ENCODE data around the gene CDNF.
"Not testable (repeated sequence)": the region's sequence is repeated elsewhere in the genome, so short reads cannot be mapped to it uniquely, and the experiment has no call there.

Gene CDNF

DNA sequence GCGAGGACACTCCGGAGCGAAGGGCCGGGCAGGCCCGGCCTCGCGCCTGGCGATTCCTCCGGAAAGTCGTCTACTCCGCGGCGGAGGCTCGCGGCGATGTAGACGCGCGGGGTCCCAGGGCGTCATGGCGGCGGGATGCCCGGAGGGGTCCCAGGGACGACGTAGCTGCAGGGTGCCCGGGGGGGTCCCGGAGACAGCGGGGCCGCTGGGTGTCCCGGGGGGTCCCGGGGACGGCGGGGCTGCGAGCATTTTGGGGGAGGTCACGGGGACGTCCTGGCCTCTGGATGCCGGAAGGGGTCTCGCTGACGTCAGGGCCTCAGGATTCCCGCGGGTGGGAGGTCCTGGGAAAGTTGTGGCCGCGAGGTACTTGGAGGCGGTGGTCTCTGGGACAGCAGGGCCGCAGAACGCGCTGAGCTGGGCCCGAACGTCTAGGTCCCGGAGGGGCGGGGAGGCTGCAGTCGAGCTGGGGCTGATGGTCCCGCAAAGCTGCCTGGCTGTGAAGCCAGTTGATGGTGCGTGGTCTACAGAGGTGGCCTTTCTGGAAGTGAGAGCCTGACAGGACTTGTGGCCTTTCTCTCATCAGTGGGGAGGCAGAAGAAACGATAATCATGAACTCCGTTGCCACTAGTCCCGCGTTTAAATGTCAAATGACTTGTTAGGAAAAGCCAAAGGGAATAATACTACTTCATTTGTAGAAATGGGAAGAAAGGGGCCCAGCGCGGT is 906 bp upstream of the CDNF start:
- DNase-seq (ENCODE audit: low read depth): no peak

DNA sequence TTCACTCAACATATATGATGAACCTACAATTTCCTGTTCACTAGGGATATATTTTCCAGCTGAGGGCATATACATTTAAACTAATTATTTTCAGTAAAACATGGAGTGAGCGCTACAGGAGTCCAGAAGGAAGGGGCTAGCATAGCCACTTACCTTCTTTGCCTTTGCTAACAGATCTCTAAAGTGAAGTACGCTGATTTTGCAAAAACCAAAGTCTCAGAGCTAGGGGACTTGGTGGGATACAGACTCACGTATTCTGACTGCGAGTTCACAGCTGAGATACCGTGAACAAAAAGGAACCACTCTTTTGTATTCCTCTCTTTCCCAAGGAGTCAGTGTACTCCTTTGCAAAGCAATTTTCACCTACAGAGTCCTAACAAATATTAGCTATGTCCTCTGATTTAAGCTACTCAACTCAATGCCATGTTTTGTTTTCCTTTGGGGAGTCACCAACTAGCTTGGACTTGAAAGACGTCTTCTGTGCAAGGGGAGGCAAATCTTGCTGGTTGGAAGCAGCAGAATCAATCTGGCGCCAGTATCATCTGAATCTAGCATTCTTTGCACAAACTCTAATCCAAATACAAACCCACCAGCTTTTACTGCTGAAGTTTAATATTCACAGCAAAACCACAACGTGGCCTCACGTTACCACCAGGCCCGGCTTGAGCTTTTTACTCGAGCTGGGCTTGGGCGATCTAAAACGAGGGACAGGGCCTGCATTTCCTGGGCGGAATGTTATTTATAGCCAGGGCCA is 657 bp downstream of the CDNF start:
- no peak for DNase-seq (ENCODE audit: low read depth)

DNA sequence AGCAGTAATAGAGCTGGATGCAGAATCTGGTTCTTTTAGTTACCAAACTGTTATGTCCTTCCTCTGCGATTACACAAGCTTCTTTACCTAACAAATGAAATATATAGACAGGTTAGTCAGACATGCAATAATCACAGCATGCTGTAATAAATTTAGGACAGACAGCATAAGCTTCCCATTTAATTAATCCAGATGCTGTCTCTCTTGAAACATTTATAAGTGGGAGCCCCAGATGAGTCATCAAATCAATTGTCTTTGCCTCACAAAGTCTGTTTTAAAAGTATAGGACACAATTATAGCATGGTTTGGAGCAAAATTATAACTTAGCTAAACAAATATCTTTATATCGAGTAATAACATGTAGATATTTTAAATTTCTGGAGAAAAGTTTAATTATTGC is 1.6 kb downstream of the CDNF start:
- DNase-seq (ENCODE audit: low read depth): no peak

DNA sequence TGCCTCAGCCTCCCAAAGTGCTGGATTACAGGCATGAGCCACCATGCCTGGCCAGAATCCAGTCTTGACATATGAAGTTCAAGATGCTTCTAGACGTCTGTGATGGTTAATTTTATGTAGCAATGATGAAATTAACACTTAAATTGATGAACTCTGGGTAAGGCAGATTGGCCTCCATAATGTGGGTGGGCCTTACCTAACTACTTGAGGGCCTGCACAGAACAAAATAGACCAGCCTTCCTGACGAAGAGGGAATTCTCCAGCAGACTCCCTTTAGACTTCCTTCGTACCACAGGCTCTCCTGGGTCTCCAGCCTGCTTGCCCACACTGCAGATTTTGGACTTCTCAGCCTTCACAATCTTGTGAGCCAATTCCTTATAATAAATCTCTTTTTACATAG is 4.7 kb downstream of the CDNF start:
- no peak for DNase-seq (ENCODE audit: low read depth)

DNA sequence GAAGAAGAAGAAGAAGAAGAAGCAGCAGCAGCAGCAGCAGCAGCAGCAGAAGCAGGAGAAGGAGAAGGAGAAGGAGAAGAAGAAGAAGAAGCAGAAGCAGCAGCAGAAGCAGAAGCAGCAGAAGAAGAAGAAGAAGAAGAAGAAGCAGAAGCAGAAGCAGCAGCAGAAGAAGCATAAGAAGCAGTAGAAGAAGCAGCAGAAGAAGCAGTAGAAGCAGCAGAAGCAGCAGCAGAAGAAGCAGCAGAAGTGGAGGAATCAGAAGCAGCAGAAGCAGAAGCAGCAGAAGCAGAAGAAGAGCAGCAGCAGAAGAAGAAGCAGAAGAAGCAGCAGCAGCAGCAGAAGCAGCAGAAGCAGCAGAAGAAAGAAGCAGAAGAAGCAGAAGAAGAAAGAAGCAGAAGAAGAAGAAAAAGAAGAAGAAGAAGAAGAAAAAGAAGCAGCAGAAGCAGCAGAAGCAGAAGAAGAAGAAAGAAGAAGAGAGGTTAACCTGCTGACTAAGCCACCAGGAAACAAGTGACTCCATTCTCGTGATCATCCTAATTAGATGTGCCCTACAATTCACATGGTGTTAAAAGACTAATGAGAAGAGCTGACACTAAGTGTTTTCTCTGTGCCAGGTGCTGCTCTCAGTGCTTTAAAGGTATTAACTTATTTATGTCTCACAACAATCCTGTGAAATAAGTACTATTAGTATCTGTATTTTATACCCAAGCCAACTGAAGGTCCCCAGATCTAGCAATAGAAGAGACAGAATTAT is 11.6 kb downstream of the CDNF start:
- DNase-seq (ENCODE audit: low read depth): no peak

DNA sequence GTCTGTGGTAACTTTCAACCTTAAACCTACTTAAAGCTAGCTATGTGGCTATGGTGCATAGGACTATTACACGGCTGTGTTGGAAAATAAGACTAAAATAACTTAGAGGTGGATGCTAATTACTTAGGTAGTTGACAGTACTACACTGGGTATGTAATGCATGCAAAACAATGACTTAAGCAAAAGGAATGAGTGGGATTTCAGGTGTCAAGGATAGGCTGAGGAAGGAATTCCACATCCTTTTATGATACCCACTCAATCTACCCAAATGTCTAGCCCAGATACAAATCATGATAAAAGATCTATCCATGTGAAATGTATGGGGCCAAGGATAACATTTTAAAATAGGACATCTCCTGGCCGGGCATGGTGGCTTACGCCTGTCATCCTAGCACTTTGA is 13.9 kb downstream of the CDNF start:
- no peak for DNase-seq (ENCODE audit: low read depth)

DNA sequence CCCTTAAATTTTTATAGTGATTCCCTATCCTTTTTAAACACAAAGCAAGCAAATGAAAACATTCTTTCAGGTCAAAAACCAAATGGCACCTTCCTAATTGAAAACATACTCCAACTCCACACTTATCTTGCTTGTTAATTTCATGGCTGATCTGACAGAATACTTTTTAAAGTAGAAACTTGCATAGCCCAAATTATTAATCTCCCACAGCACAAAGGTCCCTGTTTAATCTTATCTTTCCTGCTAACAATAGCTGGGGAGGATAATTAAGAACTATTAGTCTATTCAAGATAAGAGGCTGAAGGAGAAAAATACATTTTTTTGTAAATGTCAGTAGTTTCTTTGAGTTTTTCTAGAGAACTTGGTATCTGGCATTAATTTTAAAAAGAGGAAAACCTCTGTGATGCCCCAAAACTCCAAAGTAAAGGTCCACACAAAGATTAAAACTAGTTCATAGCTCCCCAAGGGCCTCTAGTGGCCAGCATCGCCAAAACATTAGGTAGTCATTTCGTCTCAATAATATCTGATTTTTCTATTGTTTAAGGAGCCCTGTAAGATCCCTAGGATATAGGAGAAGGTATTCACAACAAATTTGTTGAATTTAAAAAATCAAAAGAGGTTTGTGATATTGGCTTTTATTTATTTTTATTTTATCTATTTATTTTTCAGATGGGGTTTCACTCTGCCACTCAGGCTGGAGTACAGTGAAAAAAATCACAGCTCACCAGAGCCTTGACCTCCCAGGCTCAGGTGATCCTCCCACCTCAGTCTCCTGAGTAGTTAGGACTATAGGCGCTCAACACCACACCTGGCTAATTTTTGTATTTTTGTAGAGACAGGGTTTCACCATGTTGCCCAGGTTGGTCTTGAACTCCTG is 14.7 kb downstream of the CDNF start:
- no peak for DNase-seq (ENCODE audit: low read depth)

DNA sequence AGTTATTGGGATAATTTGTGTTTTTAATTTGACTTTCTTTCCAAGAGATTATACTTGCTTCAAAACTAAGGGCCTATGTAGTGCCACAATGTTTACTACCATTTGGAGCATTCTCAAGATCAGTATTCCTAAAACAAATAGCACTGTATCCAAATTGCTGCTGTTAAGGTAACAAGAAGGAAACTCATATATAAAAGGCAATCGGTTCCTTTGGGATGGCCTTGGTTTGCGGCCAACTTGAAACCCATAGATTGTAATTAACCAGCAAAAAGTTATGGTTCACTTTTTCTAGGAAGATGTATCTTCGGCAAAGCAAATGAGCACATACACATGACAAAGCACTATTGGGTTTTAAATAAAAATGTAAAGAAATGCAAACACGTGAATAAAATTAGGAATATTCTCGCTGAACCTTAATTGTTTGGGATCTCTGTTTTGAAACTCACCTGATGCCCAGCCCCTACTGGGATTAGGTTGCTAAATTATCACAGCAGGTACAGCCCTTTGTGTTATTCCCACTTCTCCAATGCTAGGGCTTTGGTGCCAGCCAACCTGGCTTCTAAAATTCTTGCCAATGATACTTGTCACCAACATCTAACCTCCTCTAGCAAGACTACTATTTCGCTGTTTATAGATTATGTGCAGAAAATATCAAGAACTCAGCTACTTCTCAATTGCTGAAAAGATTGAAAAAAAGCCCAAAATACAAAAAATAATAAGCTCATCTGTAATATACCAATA is 16.0 kb downstream of the CDNF start:
- no peak for DNase-seq (ENCODE audit: low read depth)

DNA sequence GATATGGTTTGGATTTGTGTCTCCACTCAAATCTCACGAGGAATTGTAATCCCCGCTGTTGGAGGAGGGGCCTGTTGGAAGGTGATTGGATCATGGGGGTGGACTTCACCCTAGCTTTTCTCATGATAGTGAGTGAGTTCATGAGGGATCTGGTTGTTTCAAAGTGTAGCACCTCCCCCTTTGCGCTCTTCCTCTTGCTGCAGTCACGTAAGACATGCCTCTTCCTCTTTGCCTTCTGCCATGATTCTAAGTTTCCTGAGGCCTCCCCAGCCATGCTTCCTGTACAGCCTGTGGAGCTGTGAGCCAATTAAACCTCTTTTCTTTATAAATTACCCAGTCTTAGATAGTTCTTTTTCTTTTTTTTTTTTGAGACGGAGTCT is 17.1 kb downstream of the CDNF start:
- DNase-seq (ENCODE audit: low read depth): no peak

DNA sequence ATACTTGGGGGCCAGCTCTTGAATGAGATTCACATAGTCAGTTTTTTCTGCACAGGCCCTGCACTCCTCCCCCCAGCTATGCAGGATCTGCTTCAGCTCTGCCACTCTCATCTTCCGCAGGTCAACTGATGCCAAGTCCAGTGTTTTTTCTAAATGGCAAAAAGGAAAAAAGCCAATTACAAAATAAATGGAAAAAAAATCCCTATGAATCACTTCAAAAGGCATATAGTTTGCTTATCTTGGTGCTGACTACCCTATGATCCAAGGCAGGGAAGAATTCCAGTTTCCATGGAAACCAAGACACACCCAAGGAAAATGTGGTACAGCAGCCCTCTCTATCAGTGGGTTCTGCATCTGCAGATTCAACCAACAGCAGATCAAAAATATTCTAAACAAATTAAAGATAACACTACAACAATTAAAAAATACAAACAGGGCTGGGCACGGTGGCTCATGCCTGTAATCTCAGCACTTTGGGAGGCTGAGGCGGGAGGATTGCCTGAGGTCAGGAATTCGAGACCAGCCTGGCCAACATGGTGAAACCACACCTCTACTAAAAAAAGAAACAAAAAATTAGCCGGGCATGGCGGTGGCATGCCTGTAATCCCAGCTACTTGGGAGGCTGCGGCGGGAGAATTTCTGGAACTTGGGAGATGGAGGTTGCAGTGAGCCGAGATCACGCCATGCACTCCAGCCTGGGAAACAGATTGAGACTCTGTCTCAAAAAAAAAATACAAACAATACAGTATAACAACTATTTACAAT is 17.6 kb downstream of the CDNF start:
- DNase-seq (ENCODE audit: low read depth): peak; percentile 67

DNA sequence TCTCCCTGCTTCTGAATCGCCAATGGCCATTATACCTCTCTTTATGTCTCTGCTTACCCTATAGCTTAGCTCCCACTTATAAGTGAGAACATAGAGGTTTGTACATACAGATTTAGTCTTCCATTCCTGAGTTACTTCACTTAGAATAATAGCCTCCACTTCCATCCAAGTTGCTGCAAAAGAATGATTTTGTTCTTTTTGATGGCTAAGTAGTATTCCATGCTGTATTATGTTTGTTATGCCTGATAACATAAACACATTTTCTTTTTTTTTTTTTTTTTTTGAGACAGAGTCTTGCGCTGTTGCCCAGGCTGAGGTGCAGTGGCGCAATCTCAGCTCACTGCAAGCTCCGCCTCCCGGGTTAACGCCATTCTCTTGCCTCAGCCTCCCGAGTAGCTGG is 21.1 kb downstream of the CDNF start:
- not testable (repeated sequence) for DNase-seq (ENCODE audit: low read depth)

DNA sequence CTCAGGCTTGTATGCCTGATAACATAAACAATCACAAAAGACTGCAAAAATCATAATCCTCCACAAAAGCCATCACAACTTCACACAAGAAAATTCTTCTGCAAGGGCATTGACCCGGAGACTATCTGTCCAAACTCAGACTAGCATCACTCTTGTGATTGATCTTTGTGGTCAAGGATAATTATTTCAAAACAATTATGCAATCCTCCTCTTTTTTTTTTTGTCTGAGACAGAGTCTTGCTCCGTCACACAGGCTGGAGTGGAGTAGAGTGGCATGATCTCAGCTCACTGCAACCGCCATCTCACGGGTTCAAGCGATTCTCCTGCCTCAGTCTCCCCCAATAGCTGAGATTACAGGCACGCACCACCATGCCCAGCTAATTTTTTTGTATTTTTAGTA is 22.2 kb downstream of the CDNF start:
- no peak for DNase-seq (ENCODE audit: low read depth)

DNA sequence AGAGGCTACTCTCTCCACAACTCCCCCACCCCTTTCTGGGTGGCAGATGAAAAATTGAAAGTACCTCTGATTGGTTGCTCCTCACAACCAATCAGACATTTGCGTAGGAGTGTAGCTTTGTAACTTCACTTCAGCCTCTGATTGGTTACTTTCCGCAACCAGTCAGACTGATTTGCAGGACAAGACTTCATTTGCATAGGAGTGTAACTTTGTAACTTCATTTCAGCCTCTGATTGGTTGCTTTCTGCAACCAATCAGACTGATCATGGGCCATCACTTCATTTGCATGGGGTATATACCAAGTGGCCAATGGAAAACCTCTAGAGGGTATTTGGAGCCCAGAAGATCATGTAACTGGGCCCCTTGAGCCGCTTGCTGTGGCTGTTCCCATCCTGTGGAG is 25.6 kb downstream of the CDNF start:
- DNase-seq (ENCODE audit: low read depth): no peak

DNA sequence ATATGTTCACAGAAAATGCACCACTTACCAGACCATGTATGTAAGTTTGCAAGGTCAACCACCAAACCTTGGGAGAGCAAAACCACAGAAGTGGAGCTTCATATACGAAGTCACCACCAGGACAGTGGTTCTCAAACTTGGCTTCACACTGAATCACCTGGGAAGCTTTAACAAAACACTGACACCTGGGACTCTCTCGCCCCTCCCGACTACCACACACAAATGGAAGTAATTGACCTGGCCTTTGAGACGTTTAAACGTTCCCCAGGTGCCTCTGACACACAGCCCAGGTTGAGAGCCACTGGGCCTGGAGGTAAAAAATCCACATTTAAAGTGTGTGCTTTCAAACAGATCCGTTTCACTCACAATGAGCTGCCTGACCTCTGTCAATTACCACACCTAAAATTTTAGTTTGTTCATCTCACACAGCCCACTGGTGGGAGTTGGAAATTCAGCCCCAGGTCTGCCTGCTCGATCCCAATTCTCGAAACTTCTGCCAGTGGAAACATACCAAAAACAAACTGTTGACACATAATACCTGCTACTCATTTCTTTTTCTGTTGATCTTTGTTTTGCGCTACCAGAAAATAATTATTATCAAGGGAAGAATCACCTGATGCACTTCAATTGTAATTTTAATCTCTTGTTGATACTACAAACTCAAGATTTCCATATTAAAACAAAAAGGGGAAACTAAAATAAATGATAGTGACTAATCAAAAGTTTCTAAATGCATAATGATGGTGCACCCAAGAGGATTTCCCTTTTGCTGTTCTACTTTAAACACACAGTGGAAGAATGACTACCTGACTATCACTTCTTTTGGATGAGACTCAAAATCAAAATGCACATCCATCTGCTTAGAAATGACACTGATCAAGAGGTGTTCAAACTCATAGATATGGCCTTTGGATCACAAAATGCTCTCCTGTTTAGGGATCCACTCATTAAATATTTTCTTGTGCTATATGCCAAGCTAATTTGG is 26.6 kb downstream of the CDNF start:
- no peak for DNase-seq (ENCODE audit: low read depth)

DNA sequence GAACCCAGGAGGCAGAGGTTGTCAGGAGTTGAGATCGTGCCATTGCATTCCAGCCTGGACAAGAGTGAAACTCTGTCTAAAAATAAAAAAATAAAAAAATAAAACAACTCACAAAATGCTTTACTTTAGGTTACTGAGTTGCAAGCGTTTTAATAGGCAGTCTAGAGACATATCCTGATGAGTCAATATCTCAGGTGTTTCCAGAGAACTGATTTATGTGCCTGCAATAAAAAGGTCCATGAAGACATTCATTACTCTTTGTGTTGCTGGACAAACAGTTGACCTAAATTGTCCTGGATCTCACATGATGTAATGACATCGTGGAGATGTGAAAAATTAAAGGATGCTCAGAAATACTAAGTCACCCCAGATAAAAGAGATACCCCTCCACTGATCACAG is 31.5 kb downstream of the CDNF start:
- DNase-seq (ENCODE audit: low read depth): no peak

DNA sequence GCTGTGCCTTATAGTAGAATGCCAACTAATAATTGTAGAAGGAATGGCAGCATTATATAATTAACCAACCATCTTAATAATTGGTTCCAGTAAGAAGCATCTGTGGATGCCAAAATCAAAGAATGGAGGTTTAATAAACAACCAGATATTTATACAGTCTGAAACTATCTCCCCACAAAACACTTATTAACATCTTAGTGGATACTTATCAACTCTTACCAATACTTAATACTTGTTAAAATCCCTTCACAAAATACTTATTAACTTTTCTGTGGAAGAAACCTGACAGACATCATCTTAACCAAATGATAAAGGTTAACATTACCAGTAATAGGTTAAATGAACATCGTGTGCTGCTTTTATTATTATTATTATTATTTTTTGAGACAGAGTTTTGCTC is 34.0 kb downstream of the CDNF start:
- DNase-seq (ENCODE audit: low read depth): no peak

DNA sequence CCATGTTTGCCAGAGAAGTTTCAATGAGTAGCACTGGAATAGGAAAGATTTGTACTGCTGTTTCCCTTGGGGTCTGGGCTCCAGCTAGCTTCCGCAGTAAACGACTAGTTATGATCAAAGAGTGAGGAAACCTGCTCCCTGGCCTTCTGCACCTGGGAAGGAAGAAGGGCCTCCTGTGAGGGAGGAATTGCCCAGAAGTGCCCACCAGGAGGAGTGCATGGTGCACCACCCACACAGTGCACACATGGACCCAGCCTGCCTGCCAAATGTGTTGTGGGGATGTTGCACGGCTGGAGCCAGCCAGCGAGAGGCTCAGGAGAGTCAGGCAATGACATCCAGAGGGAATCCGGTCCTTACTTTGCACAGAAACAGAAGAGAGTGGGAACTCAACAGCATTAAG is 36.1 kb downstream of the CDNF start:
- no peak for DNase-seq (ENCODE audit: low read depth)

DNA sequence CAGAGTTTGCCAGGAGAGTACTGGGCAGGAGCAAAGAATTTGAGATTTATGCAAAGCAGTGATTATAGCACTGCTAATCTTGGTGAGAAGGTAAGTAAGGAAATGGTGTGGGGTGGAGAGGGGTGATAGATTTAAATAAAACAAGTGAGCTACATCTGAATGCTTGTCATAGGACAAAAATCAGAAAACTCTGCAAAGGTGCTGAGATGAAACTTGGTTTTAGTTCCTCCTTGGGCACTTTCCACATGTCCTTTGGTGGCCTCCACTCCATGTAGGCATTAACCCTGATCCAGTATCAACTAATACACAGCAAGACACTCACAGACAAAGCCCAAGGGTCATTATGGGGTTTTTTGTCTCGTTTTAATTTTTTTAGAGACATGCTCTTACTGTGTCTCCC is 37.4 kb downstream of the CDNF start:
- no peak for DNase-seq (ENCODE audit: low read depth)

DNA sequence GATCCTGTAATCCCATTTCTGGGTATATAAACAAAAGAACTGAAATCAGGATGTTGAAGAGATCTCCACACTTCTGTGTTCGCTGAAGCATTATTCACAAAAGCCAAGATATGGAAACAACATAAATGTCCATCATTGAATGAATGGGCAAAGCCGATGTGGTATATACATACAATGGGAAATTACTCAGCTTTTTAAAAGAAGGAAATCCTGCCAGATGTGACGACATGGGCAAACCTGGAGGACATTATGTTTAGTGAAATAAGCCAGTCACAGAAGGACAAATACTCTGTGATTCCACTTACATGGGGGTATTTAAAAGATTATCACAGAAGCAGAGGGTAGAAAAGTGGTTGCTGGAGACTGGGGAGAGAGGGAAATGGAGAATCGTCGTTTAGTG is 39.2 kb downstream of the CDNF start:
- DNase-seq (ENCODE audit: low read depth): no peak

DNA sequence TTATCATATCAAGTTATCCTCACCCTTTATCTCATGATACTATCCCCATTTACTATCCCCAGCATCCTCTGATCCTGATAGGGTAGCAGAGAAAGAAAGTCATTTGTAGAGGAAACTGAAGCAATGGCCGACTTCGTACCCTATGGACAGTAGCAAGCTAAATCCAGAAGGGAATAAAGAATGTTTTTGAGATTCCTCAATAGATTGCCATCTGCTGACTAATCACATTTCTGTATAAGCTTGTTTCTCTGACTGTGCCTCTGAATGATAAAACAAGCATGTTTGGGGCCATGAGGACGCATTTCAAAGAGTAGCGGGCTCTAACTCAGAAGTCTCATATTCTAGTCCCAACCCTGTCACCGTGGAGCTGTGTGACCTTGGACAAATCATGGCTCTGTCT is 49.9 kb downstream of the CDNF start:
- no peak for DNase-seq (ENCODE audit: low read depth)
